Liver (tissue), 3 donors: ENCODE data around the gene TMPRSS12.
"Not testable (repeated sequence)": the region's sequence is repeated elsewhere in the genome, so short reads cannot be mapped to it uniquely, and the experiment has no call there.

Experiments
- CTCF ChIP-seq: fragments of 150-350 bp; IDR thresholded peaks from 2 replicates; pipeline ENCODE4 v1.5.1; 2017; ENCODE audit warnings: improper control_type of control experiment, low read depth, low read length; ENCODE audit not compliant: missing input control
- EGR1 ChIP-seq, 2 donors: IDR thresholded peaks; 2 replicates each; pipeline ENCODE4 v1.6.1; 2016 to 2018; ENCODE audit warnings: antibody characterized with exemption in 2 of 2, low read depth in 2 of 2
- HNF4G ChIP-seq: IDR thresholded peaks from 2 replicates; pipeline ENCODE4 v1.6.1; 2016; ENCODE audit warnings: antibody characterized with exemption
- JUND ChIP-seq, 2 donors: IDR thresholded peaks; 2 replicates each; pipeline ENCODE4 v1.6.1; 2016; ENCODE audit warnings: antibody characterized with exemption in 2 of 2
- MAX ChIP-seq: IDR thresholded peaks from 2 replicates; pipeline ENCODE4 v1.6.1; 2016; ENCODE audit warnings: antibody characterized with exemption
- NR2F2 ChIP-seq: IDR thresholded peaks from 2 replicates; pipeline ENCODE4 v1.6.1; 2016; ENCODE audit warnings: antibody characterized with exemption
- RAD21 ChIP-seq, 2 donors: IDR thresholded peaks; 2 replicates each; pipeline ENCODE4 v1.6.1; 2016; ENCODE audit warnings: antibody characterized with exemption in 2 of 2, mild to moderate bottlenecking in 2 of 2
- REST ChIP-seq: IDR thresholded peaks from 2 replicates; pipeline ENCODE4 v1.6.1; 2016; ENCODE audit warnings: antibody characterized with exemption, mild to moderate bottlenecking
- SP1 ChIP-seq: IDR thresholded peaks from 2 replicates; pipeline ENCODE4 v1.6.1; 2018; ENCODE audit warnings: antibody characterized with exemption, mild to moderate bottlenecking
- TAF1 ChIP-seq: conservative IDR thresholded peaks from 2 replicates; pipeline ENCODE4 v1.6.1; 2016; ENCODE audit warnings: antibody characterized with exemption, mild to moderate bottlenecking
- ZBTB33 ChIP-seq: IDR thresholded peaks from 2 replicates; pipeline ENCODE4 v1.6.1; 2016; ENCODE audit warnings: antibody characterized with exemption
- donor health status: healthy.
- donor health status: healthy.

GRCh38 chr12:50823724-50824123, 19.0 kb upstream of the TMPRSS12 start:
- not testable (repeated sequence) for TF ChIP-seq CTCF; RAD21 (IDR thresholded peaks at IDR 0.05); JUND (IDR thresholded peaks at IDR 0.05); MAX; NR2F2; HNF4G; ZBTB33; SP1; EGR1 (IDR thresholded peaks at IDR 0.05; ENCODE audit: low read depth in 2 of 2); TAF1; REST
